ENCODE data around the gene C10orf62.
"Not testable (repeated sequence)": the region's sequence is repeated elsewhere in the genome, so short reads cannot be mapped to it uniquely, and the experiment has no call there.

The C10orf62 gene

GRCh38 chr10:97627731-97628130 lies 38.2 kb downstream of the C10orf62 start:
- DNase-seq (ENCODE audit: low read depth in 2 of 2), result no peak

- DNase-seq (ENCODE audit: low read depth in 2 of 2), result no peak
Observed at GRCh38 chr10:97628228-97628627, 38.7 kb downstream of the C10orf62 start.

GRCh38 chr10:97629289-97629688 lies 39.8 kb downstream of the C10orf62 start:
- DNase-seq (ENCODE audit: low read depth in 2 of 2), result no peak

- no peak for DNase-seq (ENCODE audit: low read depth in 2 of 2)
Observed at GRCh38 chr10:97631098-97631497, 41.6 kb downstream of the C10orf62 start.

- DNase-seq (ENCODE audit: low read depth in 2 of 2), result peak; percentile 83 to 88
Observed at GRCh38 chr10:97632949-97633884, 43.7 kb downstream of the C10orf62 start, which contains the start of gene MORN4. MORN4 (minus strand) TSS chr10:97633500; CDS start chr10:97619653, 13,847 bp downstream.

GRCh38 chr10:97633921-97634320 lies 44.4 kb downstream of the C10orf62 start:
- peak in 1 of 2 experiments; percentile 2 for DNase-seq (ENCODE audit: low read depth in 2 of 2)

- no peak for DNase-seq (ENCODE audit: low read depth in 2 of 2)
Observed at GRCh38 chr10:97635577-97635976, 46.1 kb downstream of the C10orf62 start.

GRCh38 chr10:97639090-97639489 lies 49.6 kb downstream of the C10orf62 start:
- DNase-seq (ENCODE audit: low read depth in 2 of 2), result not testable (repeated sequence)

GRCh38 chr10:97640174-97640867 lies 50.8 kb downstream of the C10orf62 start, which contains the start of gene PI4K2A:
PI4K2A (plus strand) TSS chr10:97640671; CDS start chr10:97640743, 72 bp downstream.
- peak; percentile 99 for DNase-seq (ENCODE audit: low read depth in 2 of 2)

Data from stimulated activated CD4-positive, alpha-beta T cell treated with anti-CD3 and anti-CD28 coated beads, Interleukin-12 subunit alpha, Interleukin-12 subunit beta, amount 100 ng/mL, for 24 hours (primary cell).